PC-3 (cell line): ENCODE data around the gene PLCL2. TPM values are rescaled to one million over a fixed set of nuclear protein-coding genes. Genes with fewer than 3 reads are reported as not detected.

Experiments used
- ATAC-seq: fragments of 200-7000 bp; cut with Tn5 transposase; 2 replicates; pipeline ENCODE4 v1.9.1; 2020; ENCODE audit warnings: mild to moderate bottlenecking, moderate library complexity
- BruUV-seq: library from RNA; stranded (reverse); fragments of 400-500 nt; replicated peaks from 2 replicates; lab custom pipeline; 2021; lab: Mats Ljungman, UMichigan
- CTCF ChIA-PET: fragments of 300-600 bp; sonication (Branson Sonifier 250); formaldehyde crosslinking; loops from one replicate; lab custom pipeline; 2022; ENCODE audit warnings: antibody characterized with exemption; lab: Charles Lee
- POLR2A ChIA-PET: fragments of 300-600 bp; sonication (Branson Sonifier 250); formaldehyde crosslinking; loops from one replicate; lab custom pipeline; 2022; ENCODE audit warnings: antibody characterized with exemption; ENCODE audit not compliant: unreplicated experiment; lab: Charles Lee
- DNase-seq: peaks from one replicate; pipeline ENCODE4 v3.0.0-alpha.2; 2015
- H2AFZ ChIP-seq: fragments of 300-600 bp; sonication (generic); 2 replicates; pipeline ENCODE4 v1.6.0; 2016; ENCODE audit warnings: antibody characterized with exemption, low read length
- H3F3A ChIP-seq: fragments of 300-600 bp; sonication (generic); one replicate; pipeline ENCODE4 v1.6.0; 2017; ENCODE audit warnings: antibody characterized with exemption, low read length, control low read depth, mild to moderate bottlenecking; ENCODE audit not compliant: unreplicated experiment
- H3K27ac ChIP-seq: fragments of 300-600 bp; sonication (generic); 2 replicates; pipeline ENCODE4 v1.5.1; 2016; ENCODE audit warnings: mild to moderate bottlenecking, low read length
- H3K27me3 ChIP-seq: fragments of 300-600 bp; sonication (generic); 2 replicates; pipeline ENCODE4 v1.6.1; 2016; ENCODE audit warnings: low read length, mixed read lengths
- H3K36me3 ChIP-seq: fragments of 300-600 bp; sonication (generic); 2 replicates; pipeline ENCODE4 v1.6.1; 2016; ENCODE audit warnings: low read depth, mixed run types, low read length, mixed read lengths
- H3K4me1 ChIP-seq: fragments of 300-600 bp; sonication (generic); 2 replicates; pipeline ENCODE4 v1.5.1; 2016; ENCODE audit warnings: low read length; ENCODE audit not compliant: insufficient read depth
- H3K4me2 ChIP-seq: fragments of 300-600 bp; sonication (generic); 2 replicates; pipeline ENCODE4 v1.6.0; 2016; ENCODE audit warnings: low read length
- H3K4me3 ChIP-seq: fragments of 300-600 bp; sonication (generic); 2 replicates; pipeline ENCODE4 v1.5.1; 2016; ENCODE audit warnings: mild to moderate bottlenecking, low read length, mixed read lengths
- H3K79me2 ChIP-seq: fragments of 300-600 bp; sonication (generic); 2 replicates; pipeline ENCODE4 v1.6.1; 2017; ENCODE audit warnings: low read length, mixed read lengths
- H3K9ac ChIP-seq: fragments of 300-600 bp; sonication (generic); 2 replicates; pipeline ENCODE4 v1.6.0; 2016; ENCODE audit warnings: mild to moderate bottlenecking, low read length
- H3K9me2 ChIP-seq: fragments of 300-600 bp; sonication (generic); replicated peaks from 2 replicates; pipeline ENCODE4 v1.6.1; 2016; ENCODE audit warnings: mixed run types, low read length, mixed read lengths
- H3K9me3 ChIP-seq: fragments of 300-600 bp; sonication (generic); 2 replicates; pipeline ENCODE4 v1.6.1; 2016; ENCODE audit warnings: low read length, mixed read lengths
- H4K20me1 ChIP-seq: fragments of 300-600 bp; sonication (generic); 2 replicates; pipeline ENCODE4 v1.6.1; 2016; ENCODE audit warnings: low read length, mixed read lengths
- EZH2 ChIP-seq: fragments of 300-600 bp; sonication (generic); IDR thresholded peaks from one replicate; pipeline ENCODE4 v1.6.1; 2017; ENCODE audit warnings: antibody characterized with exemption, mild to moderate bottlenecking, low read length; ENCODE audit not compliant: unreplicated experiment
- EZH2phosphoT487 ChIP-seq: fragments of 300-600 bp; sonication (generic); IDR thresholded peaks from 2 replicates; pipeline ENCODE4 v1.6.1; 2018; ENCODE audit warnings: mild to moderate bottlenecking, antibody characterized with exemption, low read length, borderline replicate concordance
- intact Hi-C: fragments of 100-400 bp; cut with micrococcal nuclease; formaldehyde crosslinking; loops from 2 replicates; pipeline ENCODE4 v1.9.0; 2023
- total RNA-seq: library from RNA; depleted of rRNA; stranded (reverse); fragments of >200 nt; gene quantifications from 2 replicates; pipeline ENCODE4 v1.2.3, GENCODE V29; 2014
- TF ChIP-seq, protein P1 (sequence below): fragments of 300-600 bp; sonication (generic); conservative IDR thresholded peaks from 2 replicates; pipeline ENCODE4 v1.5.1; 2017; ENCODE audit warnings: antibody characterized with exemption, low read depth, mild to moderate bottlenecking, low read length

PLCL2 gene
- total RNA-seq, 1 experiment from 2014 or later = 9.8 TPM

DNA sequence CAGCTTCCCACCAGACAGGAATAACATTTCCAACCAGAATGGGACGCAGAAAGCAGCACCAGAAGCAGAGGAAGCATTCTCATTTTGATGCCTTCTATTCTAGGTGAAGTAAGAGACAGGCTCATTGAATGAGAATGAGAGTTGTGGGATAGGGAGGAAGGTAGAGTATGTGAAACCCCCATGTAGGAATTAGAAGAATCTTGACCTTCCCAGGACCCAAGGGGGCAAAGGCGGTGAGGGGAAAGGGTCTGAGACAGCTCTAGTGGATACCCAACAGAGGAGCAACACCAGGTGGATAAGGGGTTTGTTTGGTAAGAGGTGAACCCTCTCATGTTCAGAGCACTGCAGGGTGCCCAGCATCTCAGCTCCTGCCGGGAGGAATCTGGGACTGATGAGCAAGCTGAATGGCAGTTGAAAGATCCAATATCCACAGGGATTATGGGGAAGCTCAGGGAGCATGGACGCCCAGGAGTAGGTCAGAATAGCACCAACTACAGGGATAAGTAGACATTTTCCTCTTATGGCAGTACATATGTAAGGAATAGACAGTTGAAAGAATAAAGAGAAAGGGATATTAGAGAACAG is 77.0 kb downstream of the PLCL2 start:
- H3K9ac ChIP-seq = no peak overlapping the region
- no peak for TF ChIP-seq EZH2phosphoT487
- TF ChIP-seq, protein P1, sequence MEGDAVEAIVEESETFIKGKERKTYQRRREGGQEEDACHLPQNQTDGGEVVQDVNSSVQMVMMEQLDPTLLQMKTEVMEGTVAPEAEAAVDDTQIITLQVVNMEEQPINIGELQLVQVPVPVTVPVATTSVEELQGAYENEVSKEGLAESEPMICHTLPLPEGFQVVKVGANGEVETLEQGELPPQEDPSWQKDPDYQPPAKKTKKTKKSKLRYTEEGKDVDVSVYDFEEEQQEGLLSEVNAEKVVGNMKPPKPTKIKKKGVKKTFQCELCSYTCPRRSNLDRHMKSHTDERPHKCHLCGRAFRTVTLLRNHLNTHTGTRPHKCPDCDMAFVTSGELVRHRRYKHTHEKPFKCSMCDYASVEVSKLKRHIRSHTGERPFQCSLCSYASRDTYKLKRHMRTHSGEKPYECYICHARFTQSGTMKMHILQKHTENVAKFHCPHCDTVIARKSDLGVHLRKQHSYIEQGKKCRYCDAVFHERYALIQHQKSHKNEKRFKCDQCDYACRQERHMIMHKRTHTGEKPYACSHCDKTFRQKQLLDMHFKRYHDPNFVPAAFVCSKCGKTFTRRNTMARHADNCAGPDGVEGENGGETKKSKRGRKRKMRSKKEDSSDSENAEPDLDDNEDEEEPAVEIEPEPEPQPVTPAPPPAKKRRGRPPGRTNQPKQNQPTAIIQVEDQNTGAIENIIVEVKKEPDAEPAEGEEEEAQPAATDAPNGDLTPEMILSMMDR = no peak
- no peak for TF ChIP-seq EZH2
- no peaks in the 10 kb centered on the region for H3K9me2 ChIP-seq
- ChIA-PET CTCF (no interaction called here), POLR2A (no interaction called here)
- no peaks in the 10 kb centered on the region for H3K36me3 ChIP-seq
- H3K4me3 ChIP-seq = no peak overlapping the region
- H3K27ac ChIP-seq = no peak overlapping the region
- no peak overlapping the region for H2AFZ ChIP-seq
- no peak for ATAC-seq
- H3K27me3 ChIP-seq = no peaks in the 10 kb centered on the region
- no peaks in the 10 kb centered on the region for H3K9me3 ChIP-seq
- BruUV-seq = no TSS peak
- no peaks in the 10 kb centered on the region for H3F3A ChIP-seq
- H3K4me1 ChIP-seq = no peaks in the 10 kb centered on the region
- DNase-seq = no peak
- intact Hi-C loops = no loop called here
- H3K79me2 ChIP-seq = no peaks in the 10 kb centered on the region; the same call in 1 of the 2 replicates
- H3K4me2 ChIP-seq = no peak overlapping the region
- no peaks in the 10 kb centered on the region for H4K20me1 ChIP-seq

DNA sequence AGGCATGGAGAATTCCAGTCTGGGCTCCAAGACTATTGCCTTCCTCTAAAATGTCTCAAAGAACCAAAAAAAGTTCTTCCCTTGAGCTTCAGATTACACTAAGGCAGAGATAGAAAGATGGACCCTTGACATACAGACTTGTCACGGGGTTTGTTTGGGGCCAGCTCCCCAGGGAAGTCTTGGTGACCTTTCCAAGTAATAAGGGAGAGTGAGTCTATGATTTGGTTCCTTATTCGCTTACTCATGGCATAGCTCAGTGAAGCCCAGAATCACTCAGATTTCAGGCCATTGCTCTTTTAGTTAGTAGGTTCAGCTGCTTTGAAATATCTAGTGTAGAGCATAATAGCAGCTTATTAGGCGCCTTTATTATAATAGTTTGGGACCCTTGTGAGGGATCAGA is 90.3 kb downstream of the PLCL2 start:
- ATAC-seq (no peak), DNase-seq (no peak)
- Histone ChIP-seq H3K4me2 (no peak overlapping the region), H3K9me3 (no peaks in the 10 kb centered on the region), H3K27me3 (no peaks in the 10 kb centered on the region), H3K4me3 (no peak overlapping the region), H3K79me2 (no peaks in the 10 kb centered on the region), H3K36me3 (no peaks in the 10 kb centered on the region), H3K9me2 (no peaks in the 10 kb centered on the region), H3K4me1 (no peaks in the 10 kb centered on the region), H3K9ac (no peak overlapping the region), H2AFZ (no peak overlapping the region), H4K20me1 (no peaks in the 10 kb centered on the region), H3F3A (no peaks in the 10 kb centered on the region), H3K27ac (no peak overlapping the region)
- TF ChIP-seq EZH2phosphoT487 = no peak
- no peak for TF ChIP-seq EZH2
- TF ChIP-seq, protein P1 = no peak
- POLR2A ChIA-PET = no interaction called here
- no TSS peak for BruUV-seq
- intact Hi-C loops = no loop called here
- CTCF ChIA-PET = no interaction called here

DNA sequence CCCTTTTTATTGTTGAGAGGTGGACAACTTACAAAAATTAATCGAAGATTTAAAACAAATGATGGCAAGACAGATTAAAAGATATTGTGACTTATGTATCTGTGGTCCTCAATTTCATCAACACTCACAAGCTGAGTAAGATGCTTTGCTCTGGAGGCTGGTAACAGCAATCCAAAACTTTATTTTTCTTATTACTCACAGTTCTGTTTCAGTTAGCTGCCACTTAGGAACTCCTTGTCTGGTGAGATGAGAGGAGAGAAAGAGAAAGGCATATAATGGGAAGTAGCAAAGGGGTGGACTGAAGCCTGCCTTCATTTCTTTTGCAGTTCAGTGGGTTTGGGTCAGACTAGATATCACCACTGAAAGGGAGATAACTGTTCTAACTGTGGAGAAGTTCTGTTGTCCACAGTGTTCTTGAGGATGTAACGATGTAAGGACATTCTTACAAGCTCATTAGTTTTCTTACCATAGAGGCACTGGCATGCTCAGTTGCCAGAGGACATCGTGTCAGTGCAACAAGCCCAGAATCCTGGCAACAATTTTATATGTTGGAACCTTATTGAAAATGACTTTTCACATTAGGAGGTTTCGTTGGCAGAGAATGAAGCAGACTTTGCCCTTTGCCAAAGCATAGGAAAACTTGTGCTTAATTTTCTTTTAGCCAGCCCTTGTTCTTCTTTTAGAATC is 93.6 kb downstream of the PLCL2 start:
- Histone ChIP-seq H4K20me1 (no peaks in the 10 kb centered on the region), H3K9me3 (no peaks in the 10 kb centered on the region), H3K4me1 (no peaks in the 10 kb centered on the region), H3F3A (no peaks in the 10 kb centered on the region), H3K9ac (no peak overlapping the region), H3K27ac (no peak overlapping the region), H2AFZ (no peak overlapping the region), H3K79me2 (no peaks in the 10 kb centered on the region), H3K36me3 (no peaks in the 10 kb centered on the region), H3K9me2 (no peaks in the 10 kb centered on the region), H3K4me2 (no peak overlapping the region), H3K4me3 (no peak overlapping the region), H3K27me3 (no peaks in the 10 kb centered on the region)
- ChIA-PET CTCF (no interaction called here), POLR2A (no interaction called here)
- ATAC-seq (no peak), DNase-seq (no peak)
- no TSS peak for BruUV-seq
- intact Hi-C loops = no loop called here
- TF ChIP-seq, protein P1 = no peak
- TF ChIP-seq EZH2phosphoT487 (no peak), EZH2 (no peak)
